ENCODE measurements around the gene KIF14.

- TF ChIP-seq SP1 (IDR thresholded peaks at IDR 0.05) (no peak), TARDBP (IDR thresholded peaks at IDR 0.05) (no peak), HDGF (IDR thresholded peaks at IDR 0.05; ENCODE audit: borderline replicate concordance) (no peak)
Measured at GRCh38 chr1:200628223-200628881, 7.8 kb upstream of the KIF14 start.
